Vagina (tissue), 2 donors: ENCODE measurements around the gene LRRC55. TPM values are rescaled to one million over a fixed set of nuclear protein-coding genes. Genes with fewer than 3 reads are reported as not detected.

Source experiments
- DNase-seq, 2 donors: peaks; one replicate each; pipeline ENCODE4 v3.0.0-alpha.2; 2017; ENCODE audit errors: extremely low spot score in 2 of 2
- H3K27ac ChIP-seq: fragments of 200-600 bp; sonication (generic); one replicate; pipeline ENCODE4 v1.5.1; 2019
- H3K27me3 ChIP-seq: fragments of 200-600 bp; sonication (generic); one replicate; pipeline ENCODE4 v1.5.1; 2019
- H3K36me3 ChIP-seq, 2 donors: fragments of 200-600 bp; sonication (generic); one replicate each; pipeline ENCODE4 v1.5.1; 2017 to 2019
- H3K4me1 ChIP-seq: fragments of 200-600 bp; sonication (generic); one replicate; pipeline ENCODE4 v1.5.1; 2019
- H3K4me3 ChIP-seq, 2 donors: fragments of 200-600 bp; sonication (generic); 1 replicate in 1 of 2; 2 replicates in 1 of 2; pipeline ENCODE4 v1.5.1; 2016 to 2019
- H3K9me3 ChIP-seq: fragments of 200-600 bp; sonication (generic); one replicate; pipeline ENCODE4 v1.5.1; 2019
- CTCF ChIP-seq, 3 experiments: fragments of 450-650 bp in 2 of 3; fragments of 200-600 bp in 1 of 3; sonication (generic) in 1 of 3; IDR thresholded peaks; one replicate each; pipeline ENCODE4 v1.5.1; 2017 to 2019; ENCODE audit warnings: antibody characterized with exemption in 3 of 3, mild to moderate bottlenecking in 2 of 3, moderate library complexity in 2 of 3
- POLR2A ChIP-seq, 2 donors: fragments of 450-650 bp; IDR thresholded peaks; one replicate each; pipeline ENCODE4 v1.6.1; 2017; ENCODE audit warnings: antibody characterized with exemption in 2 of 2, mild to moderate bottlenecking in 2 of 2, moderate library complexity in 2 of 2
- POLR2AphosphoS5 ChIP-seq, 2 donors: sonication (generic); formaldehyde crosslinking; IDR thresholded peaks; one replicate each; pipeline ENCODE4 v1.9.0; 2017; ENCODE audit warnings: antibody characterized with exemption in 2 of 2, mild to moderate bottlenecking in 2 of 2, low read depth in 1 of 2; ENCODE audit not compliant: insufficient read depth in 1 of 2
- intact Hi-C: fragments of 100-400 bp; cut with DNase I; formaldehyde crosslinking; loops from one replicate; pipeline ENCODE4 v1.15.1; 2023
- total RNA-seq: library from RNA; depleted of rRNA; stranded (reverse); fragments of >200 nt; gene quantifications from one replicate; pipeline ENCODE4 v1.2.3, GENCODE V29; 2016

Gene LRRC55
- total RNA-seq, 1 donor from 2014 or later: 0.74 TPM

GRCh38 chr11:57190548-57190947 lies 8.8 kb downstream of the LRRC55 start:
- Histone ChIP-seq H3K36me3 (no peaks in the 10 kb centered on the region), H3K4me1 (no peaks in the 10 kb centered on the region), H3K9me3 (no peaks in the 10 kb centered on the region), H3K27ac (no peak overlapping the region), H3K27me3 (no peaks in the 10 kb centered on the region), H3K4me3 (no peak overlapping the region)
- no peak for DNase-seq
- intact Hi-C loops: no loop called here
- TF ChIP-seq CTCF (IDR thresholded peaks at IDR 0.05) (no peak), POLR2A (IDR thresholded peaks at IDR 0.05) (no peak), POLR2AphosphoS5 (IDR thresholded peaks at IDR 0.05; ENCODE audit: insufficient read depth in 1 of 2, low read depth in 1 of 2) (no peak)

GRCh38 chr11:57191311-57192219 lies 9.8 kb downstream of the LRRC55 start:
- no peaks in the 10 kb centered on the region for H3K9me3 ChIP-seq
- DNase-seq: no peak
- no peak overlapping the region for H3K4me3 ChIP-seq
- TF ChIP-seq POLR2AphosphoS5 (IDR thresholded peaks at IDR 0.05; ENCODE audit: insufficient read depth in 1 of 2, low read depth in 1 of 2) (no peak), CTCF (IDR thresholded peaks at IDR 0.05) (no peak), POLR2A (IDR thresholded peaks at IDR 0.05) (no peak)
- H3K27ac ChIP-seq: no peak overlapping the region
- H3K4me1 ChIP-seq: no peaks in the 10 kb centered on the region
- no peaks in the 10 kb centered on the region for H3K36me3 ChIP-seq
- H3K27me3 ChIP-seq: no peaks in the 10 kb centered on the region
- intact Hi-C loops: no loop called here

- Histone ChIP-seq H3K27me3 (no peaks in the 10 kb centered on the region), H3K4me3 (no peak overlapping the region), H3K4me1 (no peaks in the 10 kb centered on the region), H3K27ac (no peak overlapping the region), H3K36me3 (no peaks in the 10 kb centered on the region), H3K9me3 (no peaks in the 10 kb centered on the region)
- TF ChIP-seq POLR2A (IDR thresholded peaks at IDR 0.05): no peak
- TF ChIP-seq POLR2AphosphoS5 (IDR thresholded peaks at IDR 0.05; ENCODE audit: insufficient read depth in 1 of 2, low read depth in 1 of 2): no peak
- TF ChIP-seq CTCF (IDR thresholded peaks at IDR 0.05): no peak
- intact Hi-C loops: no loop called here
- DNase-seq: no peak
Observed at GRCh38 chr11:57192316-57192715, 10.6 kb downstream of the LRRC55 start.

GRCh38 chr11:57196596-57196995 lies 14.8 kb downstream of the LRRC55 start:
- intact Hi-C loops: no loop called here
- TF ChIP-seq POLR2AphosphoS5 (IDR thresholded peaks at IDR 0.05; ENCODE audit: insufficient read depth in 1 of 2, low read depth in 1 of 2): no peak
- Histone ChIP-seq H3K36me3 (no peaks in the 10 kb centered on the region), H3K4me3 (no peak overlapping the region), H3K9me3 (no peaks in the 10 kb centered on the region), H3K27me3 (no peaks in the 10 kb centered on the region), H3K27ac (no peak overlapping the region), H3K4me1 (no peaks in the 10 kb centered on the region)
- DNase-seq: no peak

- Histone ChIP-seq H3K4me3 (no peak overlapping the region), H3K4me1 (peaks cover 5% of the 10 kb centered on the region), H3K9me3 (no peaks in the 10 kb centered on the region), H3K27ac (no peak overlapping the region), H3K36me3 (no peaks in the 10 kb centered on the region), H3K27me3 (no peaks in the 10 kb centered on the region)
- no peak for TF ChIP-seq POLR2AphosphoS5 (IDR thresholded peaks at IDR 0.05; ENCODE audit: insufficient read depth in 1 of 2, low read depth in 1 of 2)
- TF ChIP-seq CTCF (IDR thresholded peaks at IDR 0.05): no peak
- no peak for TF ChIP-seq POLR2A (IDR thresholded peaks at IDR 0.05)
- intact Hi-C loops: no loop called here
- DNase-seq: no peak
Observed at GRCh38 chr11:57197762-57198161, 16.0 kb downstream of the LRRC55 start.
